ENCODE results near the gene KIF26B. TPM values are rescaled to one million over a fixed set of nuclear protein-coding genes. Genes with fewer than 3 reads are reported as not detected.

KIF26B gene
- polyA plus RNA-seq, 4 donors, result 19.7 to 35.9 (median 34.0) TPM

- peak in 1 of 4 donors; percentile 65 for DNase-seq (ENCODE audit: low read depth in 4 of 4, low spot score in 3 of 4)
These were observed 254.8 kb downstream of the KIF26B start for GRCh38 chr1:245409341-245410195.

DNA sequence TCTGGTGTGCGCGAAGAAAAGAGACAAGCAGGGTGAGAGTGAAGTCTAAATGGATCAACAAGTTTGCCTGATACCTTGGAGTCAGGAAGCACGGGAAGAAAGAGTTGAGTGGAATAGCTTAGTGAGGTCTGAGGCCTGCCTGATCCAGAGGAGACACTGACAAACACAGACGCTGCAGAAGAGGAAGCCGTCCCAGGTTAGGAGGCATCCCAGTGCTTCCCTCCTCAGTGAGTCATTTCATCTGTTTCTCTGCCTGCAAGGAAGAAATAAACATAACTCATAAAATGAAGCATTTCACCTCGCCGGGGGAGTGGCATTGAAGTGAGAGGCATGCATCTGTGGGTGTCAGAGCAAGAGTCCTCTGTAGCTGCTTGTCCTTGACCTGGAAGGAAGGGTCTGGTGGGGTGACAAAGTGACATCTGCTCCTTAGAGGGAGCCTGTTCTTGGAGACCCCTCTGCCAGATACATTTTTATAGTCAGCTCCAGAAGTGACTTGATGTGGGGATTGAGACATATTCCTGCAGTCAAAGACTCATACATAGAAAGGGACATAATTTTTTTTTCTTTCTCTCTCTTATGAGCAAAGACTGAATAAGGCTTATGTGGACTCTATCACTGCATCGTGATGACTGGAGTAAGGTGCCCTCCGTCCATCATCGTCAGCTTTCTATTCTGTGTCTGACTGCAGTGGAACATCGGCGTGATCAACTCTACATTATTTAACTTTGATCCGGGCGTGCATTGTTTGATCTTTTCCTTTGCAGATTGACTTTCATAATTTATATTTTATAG is 256.7 kb downstream of the KIF26B start:
- no peak for DNase-seq (ENCODE audit: low read depth in 4 of 4, low spot score in 3 of 4)

- DNase-seq (ENCODE audit: low read depth in 4 of 4, low spot score in 3 of 4), result no peak
These were observed 257.5 kb downstream of the KIF26B start for GRCh38 chr1:245412306-245412705.

- no peak for DNase-seq (ENCODE audit: low read depth in 4 of 4, low spot score in 3 of 4)
These were observed 262.0 kb downstream of the KIF26B start for GRCh38 chr1:245416781-245417180.

DNA sequence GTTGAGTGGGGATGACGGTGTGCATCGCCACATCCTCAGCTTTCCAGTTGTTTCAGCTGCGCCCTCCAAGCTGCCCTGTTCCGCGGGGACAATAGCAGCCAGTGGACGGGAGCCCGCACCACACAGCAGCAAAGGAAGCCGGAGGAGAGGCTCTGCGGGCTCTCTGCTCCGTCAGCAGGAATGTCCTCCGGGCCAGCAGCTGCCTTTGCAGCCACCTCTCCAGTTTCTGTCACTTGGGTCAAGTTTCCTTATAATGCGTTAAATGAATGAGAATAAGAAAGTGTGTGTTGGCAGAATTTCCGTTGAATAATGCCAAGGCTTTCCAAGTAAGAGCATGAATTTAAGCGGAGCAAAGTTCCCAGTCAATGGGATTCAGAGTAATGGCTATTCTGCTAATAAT is 263.3 kb downstream of the KIF26B start:
- no peak for DNase-seq (ENCODE audit: low read depth in 4 of 4, low spot score in 3 of 4)

DNA sequence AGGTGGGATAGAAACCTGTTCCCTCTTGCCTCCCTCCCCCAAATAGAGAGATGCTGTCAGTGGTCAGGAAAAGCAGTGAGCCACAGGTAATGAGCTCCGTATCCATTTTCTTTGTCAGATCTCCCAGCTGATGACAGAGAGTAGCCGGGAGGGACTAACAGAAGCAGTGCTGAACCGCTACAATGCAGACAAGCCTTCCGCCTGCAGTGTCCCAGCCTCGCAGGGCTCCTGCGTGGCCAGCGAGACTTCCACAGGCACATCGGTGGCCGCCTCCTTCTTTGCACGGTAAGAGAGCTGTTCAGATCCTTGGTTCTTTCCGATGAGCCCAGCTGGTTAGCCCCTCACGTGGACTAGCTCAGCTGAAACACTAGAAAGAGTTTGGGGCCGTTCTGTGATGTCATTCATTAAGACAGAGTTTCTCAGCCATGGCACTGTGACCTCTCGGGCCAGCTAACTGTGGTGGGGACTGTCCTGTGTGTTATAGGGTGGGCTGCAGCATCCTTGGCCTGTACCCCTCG is 264.7 kb downstream of the KIF26B start:
- DNase-seq (ENCODE audit: low read depth in 4 of 4, low spot score in 3 of 4), result no peak

- no peak for DNase-seq (ENCODE audit: low read depth in 4 of 4, low spot score in 3 of 4)
These were observed 265.2 kb downstream of the KIF26B start for GRCh38 chr1:245419989-245420388.

DNA sequence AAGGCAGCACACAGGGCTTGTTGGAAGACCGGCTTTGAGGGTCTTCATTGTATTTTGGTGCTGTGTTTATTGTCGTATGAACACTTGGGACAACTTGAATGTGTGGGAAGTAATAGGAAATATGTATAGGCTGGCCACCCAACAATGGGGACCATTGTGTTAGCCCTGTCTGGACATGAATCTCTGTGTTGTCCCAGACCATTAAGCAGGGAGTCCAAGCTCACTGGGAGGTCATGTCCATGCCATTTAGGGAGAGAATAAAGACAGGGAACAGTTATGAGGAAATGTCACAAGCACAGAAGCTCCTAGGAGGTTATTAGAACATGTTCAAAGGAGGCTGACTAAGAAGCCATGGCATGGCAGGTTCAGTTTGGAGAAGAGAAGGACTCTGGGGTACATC is 266.1 kb downstream of the KIF26B start:
- no peak for DNase-seq (ENCODE audit: low read depth in 4 of 4, low spot score in 3 of 4)

DNA sequence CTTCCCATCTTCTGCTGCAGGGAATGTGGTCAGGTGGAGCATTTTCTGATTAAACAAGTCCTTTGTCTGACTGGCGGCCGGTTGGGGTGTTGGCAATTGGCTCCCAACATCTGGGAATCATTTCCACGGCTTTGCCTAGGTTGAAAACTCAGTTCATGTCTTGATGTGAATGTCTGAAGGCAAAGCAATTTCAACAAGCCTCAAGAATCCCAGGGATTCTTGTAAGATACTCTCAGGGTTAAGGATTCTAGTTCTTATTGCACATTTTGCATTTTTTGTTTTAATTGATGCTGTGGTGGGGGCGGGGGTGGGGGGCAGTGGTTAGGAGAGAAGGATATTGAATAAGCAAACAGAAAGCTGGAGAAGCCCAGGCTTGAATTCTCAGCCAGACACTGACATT is 273.9 kb downstream of the KIF26B start:
- DNase-seq (ENCODE audit: low read depth in 4 of 4, low spot score in 3 of 4), result no peak

- DNase-seq (ENCODE audit: low read depth in 4 of 4, low spot score in 3 of 4), result no peak
These were observed 276.9 kb downstream of the KIF26B start for GRCh38 chr1:245431706-245432105.

DNA sequence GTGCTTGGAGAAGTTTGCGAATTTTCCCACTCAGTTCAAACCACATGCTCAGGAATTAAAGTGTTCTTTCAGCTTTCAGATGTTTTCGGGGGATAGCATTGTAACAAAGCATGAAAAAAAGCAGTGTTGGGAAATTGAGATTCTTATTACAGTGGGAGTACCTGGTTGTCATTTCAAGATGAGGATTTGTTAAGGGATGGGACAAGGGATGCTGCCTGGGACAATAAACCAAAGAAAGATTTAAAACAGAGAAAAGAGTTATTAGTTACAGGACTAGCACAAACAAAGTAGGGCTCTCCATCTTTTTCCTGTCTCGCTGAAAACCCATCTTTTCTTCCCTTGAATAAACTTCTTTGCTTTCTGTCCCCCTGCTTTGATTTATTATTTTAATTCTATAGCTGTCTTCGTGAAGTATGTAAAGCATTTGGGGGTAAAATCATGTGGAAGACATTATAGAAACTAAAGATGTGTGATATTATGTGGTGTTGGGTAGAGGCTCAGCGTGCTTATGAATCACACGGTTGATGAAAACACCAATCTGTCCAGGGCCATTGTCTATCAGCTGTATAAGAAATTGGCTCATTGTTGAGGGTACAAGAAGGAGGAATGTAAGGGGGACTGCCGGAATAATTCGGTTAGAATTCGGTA is 277.6 kb downstream of the KIF26B start:
- DNase-seq (ENCODE audit: low read depth in 4 of 4, low spot score in 3 of 4), result no peak

- DNase-seq (ENCODE audit: low read depth in 4 of 4, low spot score in 3 of 4), result no peak
These were observed 278.8 kb downstream of the KIF26B start for GRCh38 chr1:245433561-245433960.

DNA sequence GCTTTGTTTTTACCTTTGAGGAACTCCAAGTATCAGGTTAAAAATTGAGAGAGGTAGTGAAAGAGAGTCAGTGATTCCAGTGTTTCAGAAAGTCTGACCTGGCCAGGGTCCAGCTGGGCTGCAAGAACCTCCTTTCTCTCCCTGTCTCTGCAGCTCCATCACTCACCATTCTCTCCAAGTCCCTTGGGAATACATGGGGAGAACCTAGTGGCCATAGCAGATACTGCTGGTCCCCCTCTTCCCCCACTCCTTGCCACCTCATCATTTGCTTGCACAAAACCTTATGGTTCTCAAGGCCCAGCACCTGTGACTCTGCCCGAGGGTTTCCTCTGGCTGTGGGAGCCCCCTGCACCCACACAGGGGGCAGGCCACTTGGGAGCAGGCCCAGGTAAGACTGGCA is 279.5 kb downstream of the KIF26B start:
- DNase-seq (ENCODE audit: low read depth in 4 of 4, low spot score in 3 of 4), result no peak

GRCh38 chr1:245436407-245436806 is 281.6 kb downstream of the KIF26B start:
- no peak for DNase-seq (ENCODE audit: low read depth in 4 of 4, low spot score in 3 of 4)

- no peak for DNase-seq (ENCODE audit: low read depth in 4 of 4, low spot score in 3 of 4)
These were observed 282.7 kb downstream of the KIF26B start for GRCh38 chr1:245437369-245438062.

DNA sequence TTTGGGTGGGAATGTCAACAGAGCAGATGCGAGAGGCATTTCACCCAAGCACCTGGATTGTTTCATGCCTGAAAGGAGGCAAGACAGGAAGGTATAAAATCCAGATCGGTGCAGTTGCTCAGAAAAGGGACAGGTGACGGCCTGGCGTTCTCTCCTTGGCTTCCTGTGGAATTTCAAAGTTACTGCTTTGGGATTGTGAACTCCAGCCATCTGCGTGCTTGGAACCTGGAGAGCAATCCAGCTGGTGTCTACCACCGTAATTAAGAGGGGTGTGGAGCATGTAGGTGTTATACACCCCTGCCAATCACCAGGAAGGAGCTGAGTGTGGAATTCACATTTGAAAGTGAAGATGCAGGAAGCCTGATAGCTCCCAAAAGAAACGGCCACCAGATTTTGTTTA is 286.1 kb downstream of the KIF26B start:
- no peak for DNase-seq (ENCODE audit: low read depth in 4 of 4, low spot score in 3 of 4)

- DNase-seq (ENCODE audit: low read depth in 4 of 4, low spot score in 3 of 4), result peak in 1 of 4 donors; percentile 45
These were observed 286.9 kb downstream of the KIF26B start for GRCh38 chr1:245441689-245442088.

DNA sequence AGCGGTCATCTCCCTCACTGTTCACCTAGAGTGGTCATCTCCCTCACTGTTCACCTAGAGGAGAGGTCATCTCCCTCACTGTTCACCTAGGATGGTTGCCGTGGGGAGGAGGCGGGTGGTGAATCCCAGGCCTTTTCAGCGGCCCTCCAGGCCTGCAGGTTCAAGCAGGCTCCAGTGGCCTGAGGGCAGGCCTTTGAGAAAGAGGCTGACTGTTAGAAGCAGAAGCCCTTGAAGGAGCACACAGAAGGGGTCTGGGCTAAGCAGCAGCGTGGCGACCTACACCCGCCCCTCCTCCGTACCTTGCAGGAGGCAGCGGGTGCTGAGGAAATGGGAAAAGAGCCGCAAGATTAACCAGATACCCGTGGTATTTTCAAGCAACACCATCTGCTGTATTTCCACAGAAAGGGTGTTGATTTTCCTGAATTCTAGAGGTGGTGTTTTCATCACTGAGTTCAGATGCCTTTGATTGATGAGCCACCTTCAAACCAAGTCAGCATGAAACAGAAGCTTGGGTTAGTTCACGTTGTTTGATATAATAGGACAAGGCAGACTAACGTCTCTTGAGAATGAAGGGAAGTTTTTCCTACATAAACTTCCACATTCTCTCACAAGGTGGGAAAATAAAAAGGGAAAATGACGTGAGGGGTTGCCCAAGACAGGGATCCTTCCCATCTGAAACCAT is 289.5 kb downstream of the KIF26B start:
- DNase-seq (ENCODE audit: low read depth in 4 of 4, low spot score in 3 of 4), result no peak

DNA sequence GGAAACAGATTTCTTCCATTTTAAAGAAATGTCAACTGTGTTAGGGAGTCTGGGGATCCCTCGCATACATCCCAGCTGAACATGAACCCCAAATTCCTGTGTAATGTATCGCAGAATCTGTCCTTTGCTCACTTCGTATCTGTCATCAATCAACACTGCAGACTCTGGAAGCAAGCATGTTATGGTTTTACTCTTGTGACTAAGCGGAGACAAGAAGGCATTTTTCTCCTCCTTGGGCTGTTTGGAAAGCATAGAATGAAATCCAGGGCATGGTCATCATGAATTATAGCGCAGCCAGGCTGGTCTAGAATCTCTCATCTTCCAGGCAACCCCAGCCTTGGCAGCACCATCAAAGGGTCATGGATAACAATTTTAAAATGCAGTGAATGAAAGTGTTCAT is 290.2 kb downstream of the KIF26B start:
- no peak for DNase-seq (ENCODE audit: low read depth in 4 of 4, low spot score in 3 of 4)

DNA sequence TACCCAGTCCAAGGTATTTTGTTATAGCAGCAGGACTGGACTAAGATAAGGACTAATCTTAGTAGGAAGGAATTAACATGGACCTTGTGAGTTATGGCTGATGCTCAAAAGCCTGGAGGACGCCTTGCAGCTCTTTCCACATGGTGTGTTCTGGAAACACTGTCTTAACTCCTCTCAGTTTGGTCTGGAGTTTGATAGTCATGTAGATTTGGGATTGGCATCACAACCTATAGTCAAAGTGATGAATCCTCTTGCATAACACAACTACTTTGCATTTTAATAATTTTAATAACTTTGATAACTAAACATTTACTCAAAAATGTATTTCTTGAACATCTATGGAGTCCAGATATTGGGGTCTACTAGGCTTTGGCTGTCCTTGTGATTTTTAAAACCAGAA is 293.7 kb downstream of the KIF26B start:
- no peak for DNase-seq (ENCODE audit: low read depth in 4 of 4, low spot score in 3 of 4)

Data from left renal pelvis (tissue), 4 donors.